ENCODE data around the gene ITIH6.

ITIH6 gene

DNA sequence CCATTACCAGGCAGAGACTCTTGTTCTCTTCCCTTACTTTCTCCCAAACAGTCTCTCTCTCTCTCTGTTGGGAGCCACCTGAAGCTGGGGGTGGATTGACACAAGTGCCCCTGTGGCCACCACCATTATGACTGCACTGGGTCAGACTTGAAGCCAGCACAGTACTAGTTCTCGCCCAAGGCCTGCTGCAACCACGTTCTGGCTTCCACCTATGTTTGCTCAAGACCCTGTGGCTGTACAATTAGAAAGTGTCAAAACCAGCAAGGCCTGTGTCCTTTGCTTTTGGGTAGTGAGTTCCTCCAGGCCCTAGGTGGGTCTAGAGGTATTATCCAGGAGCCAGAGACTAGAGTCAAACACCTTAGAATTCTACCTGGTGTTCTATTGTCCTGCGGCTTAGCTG lies 40.5 kb upstream of the ITIH6 start:
- TF ChIP-seq TAF1 (IDR thresholded peaks at IDR 0.05; ENCODE audit: borderline replicate concordance, insufficient read depth, low read length) (no peak), POLR2AphosphoS5 (IDR thresholded peaks at IDR 0.05; ENCODE audit: low read depth, low read length) (no peak), FOXP2 (optimal IDR thresholded peaks at IDR 0.05; ENCODE audit: borderline replicate concordance, extremely low read depth, extremely low read length, insufficient read depth) (no peak), SIN3A (IDR thresholded peaks at IDR 0.05; ENCODE audit: borderline replicate concordance, insufficient read depth, low read length) (no peak)
- TF ChIP-seq, protein P1, sequence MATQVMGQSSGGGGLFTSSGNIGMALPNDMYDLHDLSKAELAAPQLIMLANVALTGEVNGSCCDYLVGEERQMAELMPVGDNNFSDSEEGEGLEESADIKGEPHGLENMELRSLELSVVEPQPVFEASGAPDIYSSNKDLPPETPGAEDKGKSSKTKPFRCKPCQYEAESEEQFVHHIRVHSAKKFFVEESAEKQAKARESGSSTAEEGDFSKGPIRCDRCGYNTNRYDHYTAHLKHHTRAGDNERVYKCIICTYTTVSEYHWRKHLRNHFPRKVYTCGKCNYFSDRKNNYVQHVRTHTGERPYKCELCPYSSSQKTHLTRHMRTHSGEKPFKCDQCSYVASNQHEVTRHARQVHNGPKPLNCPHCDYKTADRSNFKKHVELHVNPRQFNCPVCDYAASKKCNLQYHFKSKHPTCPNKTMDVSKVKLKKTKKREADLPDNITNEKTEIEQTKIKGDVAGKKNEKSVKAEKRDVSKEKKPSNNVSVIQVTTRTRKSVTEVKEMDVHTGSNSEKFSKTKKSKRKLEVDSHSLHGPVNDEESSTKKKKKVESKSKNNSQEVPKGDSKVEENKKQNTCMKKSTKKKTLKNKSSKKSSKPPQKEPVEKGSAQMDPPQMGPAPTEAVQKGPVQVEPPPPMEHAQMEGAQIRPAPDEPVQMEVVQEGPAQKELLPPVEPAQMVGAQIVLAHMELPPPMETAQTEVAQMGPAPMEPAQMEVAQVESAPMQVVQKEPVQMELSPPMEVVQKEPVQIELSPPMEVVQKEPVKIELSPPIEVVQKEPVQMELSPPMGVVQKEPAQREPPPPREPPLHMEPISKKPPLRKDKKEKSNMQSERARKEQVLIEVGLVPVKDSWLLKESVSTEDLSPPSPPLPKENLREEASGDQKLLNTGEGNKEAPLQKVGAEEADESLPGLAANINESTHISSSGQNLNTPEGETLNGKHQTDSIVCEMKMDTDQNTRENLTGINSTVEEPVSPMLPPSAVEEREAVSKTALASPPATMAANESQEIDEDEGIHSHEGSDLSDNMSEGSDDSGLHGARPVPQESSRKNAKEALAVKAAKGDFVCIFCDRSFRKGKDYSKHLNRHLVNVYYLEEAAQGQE (IDR thresholded peaks at IDR 0.05; ENCODE audit: insufficient read depth in 1 of 2, low read depth in 2 of 2, low read length in 2 of 2), result no peak

DNA sequence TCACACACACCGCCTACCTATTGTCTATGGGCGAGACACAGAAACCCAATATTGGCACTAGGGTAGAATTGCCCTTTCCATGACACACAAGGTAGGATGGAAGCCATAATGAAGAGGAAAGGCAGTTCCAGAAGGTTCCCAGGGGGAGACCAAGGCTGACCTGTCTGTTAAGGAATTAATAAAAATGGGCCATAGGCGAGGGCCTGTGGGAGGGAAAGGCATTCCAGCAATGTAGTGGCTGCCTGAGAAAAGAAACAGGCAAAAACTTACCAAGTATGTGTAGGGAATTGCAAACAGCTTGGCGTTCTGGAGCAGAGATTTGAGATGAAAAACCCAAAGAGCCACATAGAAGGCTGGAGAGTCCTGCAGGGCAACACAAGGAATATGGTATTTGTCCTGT lies 28.5 kb upstream of the ITIH6 start:
- TF ChIP-seq FOXP2 (optimal IDR thresholded peaks at IDR 0.05; ENCODE audit: borderline replicate concordance, extremely low read depth, extremely low read length, insufficient read depth), result no peak
- TF ChIP-seq SIN3A (IDR thresholded peaks at IDR 0.05; ENCODE audit: borderline replicate concordance, insufficient read depth, low read length), result no peak
- no peak for TF ChIP-seq TAF1 (IDR thresholded peaks at IDR 0.05; ENCODE audit: borderline replicate concordance, insufficient read depth, low read length)
- TF ChIP-seq, protein P1 (IDR thresholded peaks at IDR 0.05; ENCODE audit: insufficient read depth in 1 of 2, low read depth in 2 of 2, low read length in 2 of 2), result no peak
- no peak for TF ChIP-seq POLR2AphosphoS5 (IDR thresholded peaks at IDR 0.05; ENCODE audit: low read depth, low read length)

DNA sequence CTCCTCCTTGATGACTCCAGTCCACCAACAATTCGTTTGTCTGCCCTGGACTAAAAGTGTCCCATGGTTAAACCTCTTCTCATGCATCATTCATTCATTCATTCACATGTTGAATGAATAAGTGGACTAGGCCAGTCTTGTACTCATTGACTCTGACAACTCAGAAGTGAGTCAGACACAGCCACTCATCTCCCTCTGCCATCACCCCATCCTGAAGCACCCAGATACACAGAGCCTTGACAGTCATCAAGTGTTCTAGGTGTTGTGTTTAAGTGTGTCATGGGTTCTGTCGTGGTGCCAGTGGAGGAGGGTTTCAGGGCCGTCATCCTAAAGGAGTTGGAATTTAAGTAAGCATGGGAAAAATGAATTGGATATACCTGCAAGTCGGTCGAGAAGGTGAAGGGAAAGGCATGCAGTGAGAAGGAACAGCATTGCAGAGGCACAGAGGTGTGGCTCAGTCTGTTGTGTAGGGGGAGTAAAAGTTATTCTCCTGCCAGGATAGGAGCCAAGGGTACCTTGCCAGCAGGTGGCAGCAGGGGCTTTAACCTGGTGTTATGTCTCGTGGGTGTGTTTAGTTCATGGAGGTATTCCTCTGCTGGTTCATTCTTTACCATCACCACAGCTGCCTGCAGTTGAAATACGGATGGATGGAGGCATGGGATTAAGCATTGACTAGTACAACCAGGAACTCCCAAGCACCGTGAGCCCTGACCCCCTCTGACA lies 27.8 kb upstream of the ITIH6 start:
- TF ChIP-seq FOXP2 (optimal IDR thresholded peaks at IDR 0.05; ENCODE audit: borderline replicate concordance, extremely low read depth, extremely low read length, insufficient read depth), result no peak

DNA sequence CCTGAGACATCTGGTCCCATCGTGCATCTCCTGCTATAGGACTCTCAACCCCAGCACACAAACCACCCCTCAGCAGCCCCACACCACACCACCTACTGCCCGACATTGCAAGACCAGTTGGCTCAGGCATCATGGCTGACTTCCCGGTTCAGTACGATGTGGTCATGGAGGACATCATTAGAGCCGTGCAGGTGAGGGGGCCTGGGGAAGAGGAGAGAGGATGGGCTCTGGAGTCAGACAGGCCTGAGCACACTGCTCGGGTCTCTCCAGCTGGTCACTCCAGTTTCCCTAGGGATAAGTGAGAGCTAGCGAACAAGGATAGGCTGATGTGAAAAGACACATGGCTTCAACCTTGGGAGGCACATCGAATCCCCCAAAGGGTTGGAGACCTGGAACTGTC lies 26.7 kb upstream of the ITIH6 start:
- TF ChIP-seq SIN3A (IDR thresholded peaks at IDR 0.05; ENCODE audit: borderline replicate concordance, insufficient read depth, low read length) (no peak), POLR2AphosphoS5 (IDR thresholded peaks at IDR 0.05; ENCODE audit: low read depth, low read length) (no peak), TAF1 (IDR thresholded peaks at IDR 0.05; ENCODE audit: borderline replicate concordance, insufficient read depth, low read length) (no peak), FOXP2 (optimal IDR thresholded peaks at IDR 0.05; ENCODE audit: borderline replicate concordance, extremely low read depth, extremely low read length, insufficient read depth) (no peak)
- TF ChIP-seq, protein P1 (IDR thresholded peaks at IDR 0.05; ENCODE audit: insufficient read depth in 1 of 2, low read depth in 2 of 2, low read length in 2 of 2), result no peak

DNA sequence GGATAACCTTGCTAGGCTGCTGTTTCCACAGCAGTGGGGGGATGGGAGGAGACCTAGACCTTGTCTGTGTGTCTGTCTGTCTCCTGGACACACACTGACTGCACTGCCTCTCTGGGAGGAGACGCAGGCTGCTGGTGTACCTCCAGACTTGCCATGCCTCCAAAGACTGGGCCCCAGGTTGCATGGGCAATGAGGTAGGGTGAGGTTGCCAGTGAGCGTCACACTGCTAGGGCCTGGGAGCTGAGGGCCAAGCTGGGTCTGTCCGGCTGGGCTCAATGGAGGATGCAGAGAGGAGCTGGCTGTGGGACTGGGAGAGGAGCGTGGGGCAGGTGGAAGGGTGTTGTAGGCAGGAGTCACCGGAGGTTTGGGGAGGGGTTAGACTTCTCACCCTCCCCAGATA lies 26.1 kb upstream of the ITIH6 start:
- no peak for TF ChIP-seq POLR2AphosphoS5 (IDR thresholded peaks at IDR 0.05; ENCODE audit: low read depth, low read length)
- TF ChIP-seq SIN3A (IDR thresholded peaks at IDR 0.05; ENCODE audit: borderline replicate concordance, insufficient read depth, low read length), result no peak
- TF ChIP-seq, protein P1 (IDR thresholded peaks at IDR 0.05; ENCODE audit: insufficient read depth in 1 of 2, low read depth in 2 of 2, low read length in 2 of 2), result no peak
- no peak for TF ChIP-seq FOXP2 (optimal IDR thresholded peaks at IDR 0.05; ENCODE audit: borderline replicate concordance, extremely low read depth, extremely low read length, insufficient read depth)
- TF ChIP-seq TAF1 (IDR thresholded peaks at IDR 0.05; ENCODE audit: borderline replicate concordance, insufficient read depth, low read length), result no peak
